ENCODE data around the gene EVX2.
A peak's percentile ranks its signal among the peaks of the same experiment; 100 is the strongest.

EVX2 gene

DNA sequence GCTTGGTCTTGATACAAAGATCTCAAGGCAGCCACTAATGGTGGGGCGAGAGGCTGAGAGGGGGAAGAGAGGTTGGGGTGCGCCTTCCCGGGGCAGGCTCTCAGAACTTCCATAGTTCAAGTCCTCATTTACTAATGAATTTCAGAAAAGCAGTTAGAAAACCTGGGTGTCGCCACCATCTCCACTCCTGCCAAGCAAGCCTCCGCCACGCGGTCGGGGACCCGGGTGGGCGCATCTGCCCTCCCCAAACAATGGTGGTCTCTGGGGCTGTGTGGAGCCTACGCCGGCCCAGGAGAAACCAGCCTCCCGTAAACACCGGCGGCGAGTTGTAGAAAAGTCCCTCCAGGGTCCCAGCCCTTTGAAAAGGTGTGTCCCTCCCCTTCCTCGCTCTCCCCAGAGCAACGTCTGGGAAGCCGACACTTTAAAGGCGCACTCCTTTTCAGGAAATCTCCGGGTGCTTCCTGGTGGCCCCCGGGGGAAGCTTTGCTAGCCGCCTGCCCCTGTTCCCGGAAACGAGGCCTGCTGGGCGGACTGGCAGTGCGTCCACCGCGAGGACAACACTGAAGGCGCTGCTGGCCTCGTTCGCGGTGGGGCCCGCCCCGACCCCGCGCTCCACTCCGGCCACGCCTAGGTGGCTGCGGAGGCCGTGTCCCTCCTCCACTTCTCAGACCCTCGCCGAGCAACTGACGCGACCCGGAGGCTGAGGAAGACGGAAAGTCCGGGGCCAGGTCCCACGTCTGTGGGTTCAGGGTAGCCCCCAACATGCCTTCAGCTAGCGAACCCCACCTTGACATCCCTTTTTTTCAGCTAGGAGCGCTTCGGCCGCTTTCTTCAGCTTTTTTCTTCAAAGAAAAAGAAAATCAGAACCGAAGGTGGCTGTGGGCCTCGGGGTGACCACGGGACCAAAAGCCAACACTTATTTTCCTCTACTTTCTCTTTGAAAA is 16.8 kb downstream of the EVX2 start:
- no peak overlapping the region for H3K27ac ChIP-seq
- no peaks in the 10 kb centered on the region for H3K36me3 ChIP-seq (ENCODE audit: insufficient read depth)
- H3K27me3 ChIP-seq (ENCODE audit: insufficient read depth, low read depth) = no peaks in the 10 kb centered on the region
- no peak overlapping the region for H3K9ac ChIP-seq
- no peaks in the 10 kb centered on the region for H3K79me2 ChIP-seq (ENCODE audit: insufficient read depth, low read depth)
- TF ChIP-seq, protein P1, sequence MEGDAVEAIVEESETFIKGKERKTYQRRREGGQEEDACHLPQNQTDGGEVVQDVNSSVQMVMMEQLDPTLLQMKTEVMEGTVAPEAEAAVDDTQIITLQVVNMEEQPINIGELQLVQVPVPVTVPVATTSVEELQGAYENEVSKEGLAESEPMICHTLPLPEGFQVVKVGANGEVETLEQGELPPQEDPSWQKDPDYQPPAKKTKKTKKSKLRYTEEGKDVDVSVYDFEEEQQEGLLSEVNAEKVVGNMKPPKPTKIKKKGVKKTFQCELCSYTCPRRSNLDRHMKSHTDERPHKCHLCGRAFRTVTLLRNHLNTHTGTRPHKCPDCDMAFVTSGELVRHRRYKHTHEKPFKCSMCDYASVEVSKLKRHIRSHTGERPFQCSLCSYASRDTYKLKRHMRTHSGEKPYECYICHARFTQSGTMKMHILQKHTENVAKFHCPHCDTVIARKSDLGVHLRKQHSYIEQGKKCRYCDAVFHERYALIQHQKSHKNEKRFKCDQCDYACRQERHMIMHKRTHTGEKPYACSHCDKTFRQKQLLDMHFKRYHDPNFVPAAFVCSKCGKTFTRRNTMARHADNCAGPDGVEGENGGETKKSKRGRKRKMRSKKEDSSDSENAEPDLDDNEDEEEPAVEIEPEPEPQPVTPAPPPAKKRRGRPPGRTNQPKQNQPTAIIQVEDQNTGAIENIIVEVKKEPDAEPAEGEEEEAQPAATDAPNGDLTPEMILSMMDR (conservative IDR thresholded peaks at IDR 0.05; ENCODE audit: low read depth, low read length) = no peak
- no peaks in the 10 kb centered on the region for H4K20me1 ChIP-seq (ENCODE audit: insufficient read depth)
- no peak overlapping the region for H2AFZ ChIP-seq (ENCODE audit: low read depth)
- no peak overlapping the region for H3K4me2 ChIP-seq
- H3K4me3 ChIP-seq (IDR thresholded peaks at IDR 0.05; ENCODE audit: insufficient read depth, low read depth, low read length) = no peak overlapping the region
- H3K4me1 ChIP-seq (ENCODE audit: low read depth, poor library complexity, severe bottlenecking) = peaks cover 43% of the 10 kb centered on the region

DNA sequence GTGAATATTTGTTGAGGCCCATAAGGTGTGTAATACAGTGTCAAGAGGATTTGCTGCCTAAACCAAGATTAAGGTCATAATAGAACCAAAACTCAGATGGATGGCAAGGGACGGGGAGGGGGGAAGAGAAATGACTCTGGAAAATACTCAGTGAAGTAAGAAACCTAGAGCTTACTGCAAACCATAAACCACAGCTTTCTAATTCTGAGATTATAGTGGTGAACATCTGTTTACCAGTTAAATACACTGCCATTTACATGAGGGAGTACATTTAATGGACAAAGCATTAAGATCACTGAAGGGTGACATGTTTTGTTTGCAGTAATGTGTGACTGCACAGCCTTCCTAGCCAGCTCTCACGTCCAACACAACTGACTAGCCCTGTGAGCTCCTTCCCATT is 19.8 kb downstream of the EVX2 start:
- no peaks in the 10 kb centered on the region for H3K36me3 ChIP-seq (ENCODE audit: insufficient read depth)
- peak overlapping the region; percentile 44; the same call in 1 of the 2 replicates for H3K27ac ChIP-seq
- H4K20me1 ChIP-seq (ENCODE audit: insufficient read depth) = no peaks in the 10 kb centered on the region
- peaks cover 28% of the 10 kb centered on the region for H3K4me1 ChIP-seq (ENCODE audit: low read depth, poor library complexity, severe bottlenecking)
- peak overlapping the region; percentile 36; the same call in 1 of the 2 replicates for H2AFZ ChIP-seq (ENCODE audit: low read depth)
- no peak overlapping the region for H3K4me3 ChIP-seq (IDR thresholded peaks at IDR 0.05; ENCODE audit: insufficient read depth, low read depth, low read length)
- no peaks in the 10 kb centered on the region for H3K79me2 ChIP-seq (ENCODE audit: insufficient read depth, low read depth)
- TF ChIP-seq, protein P1 (conservative IDR thresholded peaks at IDR 0.05; ENCODE audit: low read depth, low read length) = no peak
- H3K9ac ChIP-seq = no peak overlapping the region
- H3K27me3 ChIP-seq (ENCODE audit: insufficient read depth, low read depth) = no peaks in the 10 kb centered on the region
- peak overlapping the region; percentile 37; the same call in 1 of the 2 replicates for H3K4me2 ChIP-seq

DNA sequence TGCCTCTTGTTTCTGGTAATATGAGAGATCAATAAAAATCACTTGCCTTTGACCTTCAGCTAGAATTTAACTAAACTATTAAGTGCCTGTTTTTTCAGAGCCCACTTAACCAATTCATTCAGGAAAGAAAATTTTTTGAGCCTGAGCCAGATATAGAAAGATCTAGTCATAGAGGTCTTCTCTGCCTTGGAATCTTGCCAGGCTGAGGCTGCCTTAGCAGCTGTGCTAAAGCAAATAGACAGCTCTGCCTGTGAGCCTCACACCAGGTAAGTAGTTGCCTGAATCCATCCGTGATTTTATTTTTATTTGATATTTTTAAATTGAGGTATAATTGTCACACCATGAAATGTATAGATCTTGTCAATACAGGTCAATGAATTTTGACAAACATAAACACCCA is 27.4 kb downstream of the EVX2 start:
- Histone ChIP-seq H3K4me3 (IDR thresholded peaks at IDR 0.05; ENCODE audit: insufficient read depth, low read depth, low read length) (no peak overlapping the region), H4K20me1 (ENCODE audit: insufficient read depth) (no peaks in the 10 kb centered on the region), H3K4me1 (ENCODE audit: low read depth, poor library complexity, severe bottlenecking) (no peaks in the 10 kb centered on the region), H3K9ac (no peak overlapping the region), H3K27me3 (ENCODE audit: insufficient read depth, low read depth) (no peaks in the 10 kb centered on the region), H3K4me2 (no peak overlapping the region), H2AFZ (ENCODE audit: low read depth) (no peak overlapping the region), H3K27ac (no peak overlapping the region), H3K36me3 (ENCODE audit: insufficient read depth) (no peaks in the 10 kb centered on the region), H3K79me2 (ENCODE audit: insufficient read depth, low read depth) (no peaks in the 10 kb centered on the region)
- TF ChIP-seq, protein P1 (conservative IDR thresholded peaks at IDR 0.05; ENCODE audit: low read depth, low read length) = no peak

DNA sequence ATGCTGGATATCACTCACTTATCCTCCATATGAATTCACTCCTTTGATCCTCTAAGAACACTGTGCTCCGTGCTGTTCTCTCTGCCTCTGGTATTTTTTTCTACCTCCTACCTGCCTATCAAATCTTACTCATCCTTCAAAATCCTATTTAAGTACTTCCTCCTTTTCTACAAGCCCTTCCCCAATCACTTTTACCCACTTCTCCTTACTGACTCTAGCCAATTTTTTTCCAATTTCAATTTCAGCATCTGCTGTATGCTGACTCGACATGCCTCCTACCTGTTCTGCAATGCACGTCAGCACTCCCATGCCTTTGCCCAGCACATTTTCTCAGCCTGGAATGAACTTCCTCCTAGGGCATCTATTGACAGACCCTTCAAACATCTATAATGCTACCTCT is 44.4 kb downstream of the EVX2 start:
- no peaks in the 10 kb centered on the region for H4K20me1 ChIP-seq (ENCODE audit: insufficient read depth)
- no peaks in the 10 kb centered on the region for H3K79me2 ChIP-seq (ENCODE audit: insufficient read depth, low read depth)
- no peak overlapping the region for H3K27ac ChIP-seq
- no peak overlapping the region for H3K9ac ChIP-seq
- no peaks in the 10 kb centered on the region for H3K27me3 ChIP-seq (ENCODE audit: insufficient read depth, low read depth)
- TF ChIP-seq, protein P1 (conservative IDR thresholded peaks at IDR 0.05; ENCODE audit: low read depth, low read length) = no peak
- no peak overlapping the region for H3K4me3 ChIP-seq (IDR thresholded peaks at IDR 0.05; ENCODE audit: insufficient read depth, low read depth, low read length)
- H3K4me2 ChIP-seq = no peak overlapping the region
- H2AFZ ChIP-seq (ENCODE audit: low read depth) = no peak overlapping the region
- H3K36me3 ChIP-seq (ENCODE audit: insufficient read depth) = no peaks in the 10 kb centered on the region
- no peaks in the 10 kb centered on the region for H3K4me1 ChIP-seq (ENCODE audit: low read depth, poor library complexity, severe bottlenecking)

All from KMS-11 (cell line).